G401 (cell line): ENCODE measurements around the gene ASB8. TPM values are rescaled to one million over a fixed set of nuclear protein-coding genes. Genes with fewer than 3 reads are reported as not detected.
"Not testable (repeated sequence)": the region's sequence is repeated elsewhere in the genome, so short reads cannot be mapped to it uniquely, and the experiment has no call there.

Source experiments
- DNase-seq: peaks from one replicate; pipeline ENCODE4 v3.0.0-alpha.2; 2015; ENCODE audit warnings: low spot score
- in situ Hi-C: cut with HindIII; loops from 2 replicates; pipeline ENCODE4 v1.10.0; 2016; ENCODE audit warnings: low sequenced_read_pairs, mixed read lengths
- total RNA-seq: library from RNA; depleted of rRNA; stranded (reverse); fragments of >200 nt; shearing (Covaris generic); gene quantifications from 2 replicates; pipeline ENCODE4 v1.2.3, GENCODE V29; 2014; rRNA removed

The ASB8 gene
- total RNA-seq, 1 experiment from 2014 or later: 11.0 TPM

DNA sequence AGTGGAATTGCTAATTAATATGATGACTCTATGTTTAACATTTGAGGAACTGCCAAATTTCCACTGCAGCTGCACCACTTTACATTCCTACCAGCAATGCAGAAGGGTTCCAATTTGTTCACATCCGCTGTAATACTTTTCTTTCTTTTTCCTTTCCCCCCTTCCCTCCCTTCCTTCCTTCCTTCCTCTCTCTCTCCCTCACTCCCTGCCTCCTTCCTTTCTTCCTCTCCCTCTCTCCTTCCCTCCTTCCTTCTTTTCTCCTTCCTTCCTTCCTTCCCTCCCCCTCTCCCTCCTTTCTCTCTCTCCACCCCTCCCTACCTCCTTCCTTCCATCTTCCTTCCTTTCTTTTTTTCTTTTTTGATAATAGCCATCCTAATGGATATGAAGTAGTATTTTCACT, 41.4 kb downstream of the ASB8 start:
- no peak for DNase-seq
- in situ Hi-C loops: no loop called here

DNA sequence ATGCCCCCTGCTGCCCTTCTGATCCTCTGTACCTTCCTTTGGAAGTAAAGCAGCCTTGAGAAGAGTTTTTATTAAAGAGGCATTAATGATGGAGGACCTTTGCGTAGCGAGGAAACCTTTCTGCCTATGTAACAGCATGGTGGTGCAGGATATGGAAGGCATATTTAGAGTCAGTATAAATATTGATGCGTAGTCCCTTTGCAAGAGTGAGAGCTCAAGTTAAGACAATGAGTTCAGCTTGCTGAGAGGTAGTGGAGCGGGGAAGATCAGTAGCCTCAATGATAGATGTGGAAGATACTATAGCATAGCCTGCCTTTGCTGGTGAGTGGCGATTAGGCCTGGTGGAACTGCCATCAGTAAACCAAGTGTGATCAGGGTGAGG, 46.0 kb downstream of the ASB8 start:
- DNase-seq, in situ Hi-C loops: not testable (repeated sequence)

DNA sequence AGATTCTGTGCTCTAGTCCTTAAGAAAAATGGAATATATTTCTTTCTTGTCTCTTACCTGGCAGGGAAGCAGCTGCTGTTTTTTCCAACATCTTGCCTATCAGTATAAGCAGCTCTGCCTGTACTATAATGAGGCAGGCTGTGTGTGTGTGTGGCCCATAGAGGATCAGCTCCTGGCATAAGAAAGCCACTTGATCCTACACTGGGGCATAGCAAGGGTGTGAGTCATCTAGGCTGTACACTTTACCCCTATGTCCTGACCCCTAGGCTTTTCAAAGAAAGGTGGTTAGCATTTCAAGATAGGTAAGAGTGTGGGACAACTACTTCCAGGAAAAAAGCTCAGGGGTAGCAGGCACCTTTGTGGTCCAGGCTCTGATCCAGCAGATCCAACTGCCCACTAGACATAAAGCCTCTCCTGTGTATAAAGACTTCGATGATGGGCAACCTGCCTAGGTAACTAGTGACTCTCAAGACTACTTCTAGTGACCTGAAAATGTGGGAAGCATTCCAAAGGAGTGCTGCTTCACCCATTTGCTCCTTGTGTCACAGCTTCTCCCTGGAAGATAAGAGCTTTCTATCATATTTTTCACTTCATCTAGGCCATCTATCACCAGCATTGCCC, 46.5 kb downstream of the ASB8 start:
- no peak for DNase-seq
- in situ Hi-C loops: no loop called here

DNA sequence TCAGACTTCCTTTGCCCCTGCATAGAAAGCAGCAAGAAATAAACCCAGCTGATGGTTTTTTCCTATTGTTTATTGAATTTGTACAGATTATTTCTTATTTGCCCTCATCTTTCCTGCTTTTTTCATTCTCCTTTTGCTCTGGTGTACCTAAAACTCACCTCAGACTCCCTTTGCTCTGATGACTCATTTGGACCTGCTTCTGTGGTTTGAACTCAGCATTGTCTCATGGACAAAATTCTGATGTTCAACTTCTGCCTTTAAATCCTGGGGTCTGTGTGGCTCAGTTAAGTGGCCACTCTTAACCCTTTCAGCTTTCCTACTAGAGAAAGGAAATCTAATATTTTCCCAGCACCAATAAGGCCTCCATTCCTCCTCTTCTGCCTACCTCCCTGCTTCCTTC, 47.9 kb downstream of the ASB8 start:
- in situ Hi-C loops: no loop called here
- DNase-seq: no peak

DNA sequence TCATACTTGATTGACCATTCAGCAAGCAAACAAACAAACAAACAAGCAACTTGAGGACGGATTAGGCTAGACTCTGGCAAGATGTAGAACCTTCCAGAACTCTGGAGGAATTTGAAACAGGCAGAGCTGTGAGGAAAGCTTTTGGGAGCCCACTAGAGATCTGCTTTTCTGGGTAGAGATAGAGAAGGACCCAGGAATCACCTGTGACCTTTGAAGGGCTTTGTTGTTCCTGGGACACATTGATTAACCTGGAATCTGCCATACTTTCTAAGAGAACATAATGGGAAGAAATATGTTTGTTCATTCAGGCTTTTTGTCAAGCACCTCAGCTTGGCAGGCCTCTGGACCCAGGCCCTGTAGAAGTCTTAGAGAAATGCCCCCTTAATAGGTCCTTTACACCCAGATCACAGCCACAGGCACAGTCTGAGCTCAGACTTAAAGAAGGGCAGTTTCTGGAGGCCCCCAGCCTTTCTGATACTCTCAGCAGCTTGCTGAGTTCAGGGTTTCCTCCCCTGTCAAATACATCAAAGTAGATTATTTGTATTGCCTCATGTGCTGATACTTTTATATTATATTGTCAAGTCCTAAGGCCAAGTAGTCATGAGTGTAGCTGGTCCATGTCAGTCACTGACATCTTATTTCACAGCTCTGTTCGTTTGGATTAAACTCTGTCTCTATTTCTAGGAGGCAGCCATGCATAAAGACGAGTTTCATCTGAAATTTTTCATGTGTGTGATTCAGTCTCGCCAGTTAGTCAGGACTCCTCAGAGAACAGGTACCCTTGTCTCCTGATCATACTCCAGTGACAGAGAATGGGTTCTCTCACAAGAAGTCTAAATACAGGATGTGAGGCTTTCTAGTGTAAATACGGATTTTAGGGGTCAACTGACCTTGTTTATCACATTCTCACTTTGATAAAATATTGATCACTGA, 50.4 kb downstream of the ASB8 start:
- no peak for DNase-seq
- in situ Hi-C loops: no loop called here

DNA sequence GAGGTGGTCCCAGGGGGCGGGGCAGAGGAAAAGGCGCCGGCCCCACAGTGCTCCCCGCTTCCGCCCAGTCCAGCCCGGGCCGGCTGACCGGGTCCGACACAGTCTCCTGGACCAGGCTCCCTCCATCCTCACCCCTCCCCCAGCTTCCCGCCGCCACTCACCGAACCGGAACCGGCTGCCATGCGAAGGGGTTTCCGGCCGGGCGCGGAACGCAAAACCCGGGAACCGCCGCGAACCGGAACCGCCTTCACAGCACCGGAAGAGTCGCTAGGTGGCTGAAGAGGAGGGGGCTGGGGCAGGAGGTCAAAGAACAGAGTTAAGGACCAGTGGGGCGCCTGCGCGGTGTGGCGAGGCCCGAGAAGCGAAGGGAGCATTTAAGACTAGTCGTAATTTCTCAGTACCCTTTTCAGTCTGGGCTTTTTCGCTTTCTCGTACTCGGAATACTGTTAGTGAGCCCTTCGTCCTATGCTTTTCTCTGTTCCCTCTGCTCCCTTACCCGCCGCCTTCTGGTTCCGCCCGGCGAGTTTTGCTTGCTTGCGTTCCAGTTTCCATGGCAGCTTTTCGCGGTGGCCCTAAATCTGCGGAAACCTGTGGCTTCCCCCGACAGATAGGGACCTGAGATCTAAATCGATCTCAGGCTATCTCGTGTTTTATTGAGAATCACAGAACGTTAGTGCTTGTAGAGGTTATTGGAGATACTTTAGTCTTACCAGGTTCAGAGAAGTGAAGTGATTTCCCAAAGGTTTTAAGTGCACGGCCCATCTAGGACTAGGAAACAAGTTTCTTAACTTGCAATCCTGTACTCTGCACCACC, 51.2 kb downstream of the ASB8 start, which contains the start of gene SENP1:
SENP1 (minus strand) TSS at position 213 of the 814 bp plus-strand sequence. CDS start 4,607 bp downstream, outside the sequence.
- in situ Hi-C loops: no loop called here

DNA sequence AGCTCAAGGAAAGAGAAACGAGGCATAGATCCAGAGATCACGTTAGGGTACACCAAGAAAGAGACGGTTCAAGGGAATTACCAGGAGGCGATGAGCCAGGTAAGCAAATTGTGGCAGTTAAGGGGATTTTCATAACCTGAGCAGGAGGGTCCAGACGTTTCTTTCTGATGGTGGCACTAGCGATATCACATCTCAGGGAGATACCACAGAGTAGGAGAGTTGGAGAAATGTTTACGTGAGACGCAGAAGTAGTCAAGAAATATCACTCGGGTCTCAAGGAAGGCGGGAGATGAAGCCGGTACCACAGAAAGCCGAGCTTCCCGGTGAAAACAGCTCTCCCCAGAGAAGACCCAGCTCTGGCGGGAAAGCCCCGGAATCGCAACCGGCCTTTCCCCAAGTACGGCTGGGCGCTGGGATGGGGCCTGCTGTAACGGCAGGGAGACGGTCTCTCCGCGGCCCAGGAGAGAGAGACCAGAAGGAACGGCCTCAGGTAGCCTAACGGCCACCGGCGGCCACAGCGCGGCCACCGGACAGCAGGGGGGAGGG, 51.9 kb downstream of the ASB8 start:
- in situ Hi-C loops: no loop called here
- peak; percentile 33 for DNase-seq

More for the DNA sequence above, 51.2 kb downstream of the ASB8 start, which contains the start of gene SENP1:
- DNase-seq: peak; percentile 88

DNA sequence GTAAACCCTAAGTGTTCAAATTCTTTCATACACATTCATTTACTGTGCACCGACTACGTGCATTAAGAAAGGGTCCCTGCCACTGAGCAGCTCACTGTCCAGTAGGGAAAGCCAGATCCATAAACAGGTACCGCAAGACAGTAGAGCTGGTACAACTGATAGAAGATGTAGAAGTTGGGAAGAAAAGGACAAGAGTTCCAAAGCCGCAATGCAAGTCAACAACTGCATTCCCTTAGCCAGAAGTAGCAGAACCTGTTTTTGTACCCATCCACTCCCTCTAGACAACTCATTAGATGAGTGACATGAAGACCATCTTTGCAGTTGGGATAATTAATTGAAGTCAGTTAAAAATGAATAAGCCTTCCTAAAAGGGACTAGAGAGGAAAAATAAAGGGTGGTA, 52.8 kb downstream of the ASB8 start:
- in situ Hi-C loops: no loop called here
- no peak for DNase-seq

Other genes with a start within 250 kb of the ASB8 start
- 177 and 211 TPM in 2 replicates for gene TMEM106C, start 193.9 kb downstream of the ASB8 start, total RNA-seq
- 0.74 and 3.1 TPM in 2 replicates for gene COL2A1, start 153.0 kb downstream of the ASB8 start, total RNA-seq
- gene SENP1, start 51.4 kb downstream of the ASB8 start, total RNA-seq: 20.7 and 27.3 TPM in 2 replicates
- 71.9 and 90.2 TPM in 2 replicates for gene PFKM, start 38.2 kb downstream of the ASB8 start, total RNA-seq
- 0.03 and 0.06 TPM in 2 replicates for gene CCDC184, start 26.1 kb upstream of the ASB8 start, total RNA-seq
- gene OR10AD1, start 45.8 kb upstream of the ASB8 start, total RNA-seq: not detected in 2 replicates
- gene ZNF641, start 193.4 kb upstream of the ASB8 start, total RNA-seq: 12.7 and 12.9 TPM in 2 replicates